Stimulated activated CD8-positive, alpha-beta memory T cell treated with anti-CD3 and anti-CD28 coated beads, Interleukin-4, amount 100 ng/mL, for 1 hour (primary cell): ENCODE measurements around the gene GHR.

Experiments used
- DNase-seq, 2 donors: peaks; one replicate each; pipeline ENCODE4 v3.0.0-alpha.2; 2020; ENCODE audit warnings: low read depth in 2 of 2, low spot score in 1 of 2

The GHR gene

GRCh38 chr5:42515504-42515903 lies 92.3 kb downstream of the GHR start:
- DNase-seq: no peak

- DNase-seq: no peak
These were observed 93.2 kb downstream of the GHR start for GRCh38 chr5:42516282-42517042.

- DNase-seq: no peak
These were observed 93.9 kb downstream of the GHR start for GRCh38 chr5:42517164-42517563.

DNA sequence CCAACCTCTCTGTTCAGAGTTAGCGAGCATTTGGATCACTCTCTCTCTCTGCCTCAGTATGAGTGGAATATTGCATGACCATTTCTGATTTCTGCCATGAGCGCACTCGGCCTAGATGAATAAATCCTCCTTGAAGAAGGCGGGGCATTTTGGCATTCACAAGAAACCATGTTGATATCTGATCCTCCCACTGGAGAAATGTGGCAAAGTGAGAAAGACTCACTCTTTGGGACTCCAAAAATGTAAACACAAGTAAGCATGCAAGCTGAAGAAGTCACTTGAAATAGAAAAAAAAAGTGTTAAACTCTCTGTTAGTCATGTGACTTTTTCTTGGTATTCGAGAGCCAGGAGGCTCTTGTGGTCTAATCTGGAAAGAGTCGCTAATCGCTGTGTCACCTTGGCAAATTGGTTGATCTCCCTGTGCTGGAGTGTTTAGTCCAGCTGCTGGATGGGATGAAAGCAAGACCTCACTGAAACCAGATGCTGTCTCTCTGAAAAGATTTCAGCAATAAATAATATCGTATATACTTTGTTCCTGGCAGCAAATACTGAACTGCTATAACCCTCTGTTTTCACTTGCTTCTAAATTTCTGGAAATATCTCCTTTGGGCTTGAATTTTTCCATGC lies 95.5 kb downstream of the GHR start:
- no peak for DNase-seq

- no peak for DNase-seq
These were observed 97.0 kb downstream of the GHR start for GRCh38 chr5:42520203-42520602.

GRCh38 chr5:42520957-42521356 lies 97.7 kb downstream of the GHR start:
- DNase-seq: no peak

DNA sequence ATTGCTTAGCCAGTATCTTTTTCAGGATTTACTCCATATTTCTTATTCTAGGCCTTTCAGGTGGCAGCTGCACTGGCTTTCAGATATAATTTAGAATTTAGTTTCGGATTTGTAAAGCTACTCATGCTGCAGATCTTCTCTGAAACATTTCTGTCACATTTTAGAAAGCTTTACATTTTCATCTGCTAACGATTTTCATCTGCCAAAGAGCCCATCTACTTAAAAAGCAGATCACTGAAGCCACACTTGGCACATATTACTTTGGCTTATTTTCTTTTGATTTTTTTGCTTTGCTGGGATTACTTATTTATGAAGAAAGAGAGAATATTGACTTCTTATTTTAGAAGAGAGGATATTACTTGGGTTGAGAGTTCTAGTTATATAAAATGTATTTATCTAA lies 98.2 kb downstream of the GHR start:
- DNase-seq: no peak

DNA sequence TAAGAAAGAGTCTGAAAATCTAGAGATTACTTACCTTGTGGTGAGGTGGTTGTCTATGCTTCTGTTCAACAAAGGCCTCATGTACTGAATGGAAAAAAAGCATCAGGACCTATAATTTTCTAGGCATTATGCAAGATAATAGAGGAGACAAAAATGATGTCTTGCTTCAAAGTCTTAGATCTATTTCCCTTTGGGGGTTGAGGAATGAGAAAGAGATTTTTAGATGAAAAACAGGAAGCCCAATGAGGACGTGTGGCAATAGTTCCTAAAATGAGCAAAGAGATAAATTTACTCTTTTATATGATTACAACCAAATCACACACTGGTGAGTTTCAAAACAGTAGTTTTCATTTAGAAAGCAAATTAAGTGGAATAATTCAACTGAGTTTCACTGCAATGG lies 99.5 kb downstream of the GHR start:
- no peak for DNase-seq

DNA sequence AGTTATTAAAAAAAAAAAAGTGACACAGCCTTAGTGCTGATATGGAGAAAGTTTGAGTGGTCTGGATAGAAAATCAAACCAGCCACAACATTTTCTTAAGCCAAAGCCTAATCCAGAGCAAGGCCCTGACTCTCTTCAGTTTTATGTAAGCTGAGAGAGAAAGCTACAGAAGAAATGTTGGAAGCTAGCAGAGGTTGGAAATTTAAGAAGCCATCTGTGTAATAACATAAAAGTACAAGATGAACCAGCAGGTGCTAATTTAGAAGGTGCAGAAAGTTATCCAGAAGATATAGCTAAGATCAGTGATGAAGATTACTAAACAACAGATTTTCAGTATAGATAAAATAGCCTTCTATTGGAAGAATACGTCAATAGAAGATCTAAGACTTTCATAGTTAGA lies 102.9 kb downstream of the GHR start:
- no peak for DNase-seq

GRCh38 chr5:42531611-42532010 lies 108.4 kb downstream of the GHR start:
- no peak for DNase-seq

- no peak for DNase-seq
These were observed 118.9 kb downstream of the GHR start for GRCh38 chr5:42542106-42542505.

DNA sequence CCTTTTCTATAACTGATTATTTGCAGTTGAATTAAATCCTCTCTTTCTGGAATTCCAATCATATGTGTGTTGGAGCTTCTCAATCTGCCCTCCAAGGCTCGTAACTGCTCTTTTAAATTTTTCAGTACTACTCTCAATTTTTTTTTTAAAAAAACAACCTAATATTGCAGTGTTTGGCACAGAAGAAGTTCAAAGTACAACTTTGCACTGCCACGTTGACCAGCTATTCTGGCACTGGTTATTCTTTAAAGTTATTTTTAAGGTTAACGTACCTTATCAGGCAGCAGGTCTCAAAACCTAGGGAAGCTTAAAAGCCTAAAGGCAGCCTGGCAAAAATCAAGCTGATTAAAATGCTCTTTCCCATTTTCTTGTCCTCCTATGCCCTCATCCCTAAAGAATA lies 120.5 kb downstream of the GHR start:
- no peak for DNase-seq

DNA sequence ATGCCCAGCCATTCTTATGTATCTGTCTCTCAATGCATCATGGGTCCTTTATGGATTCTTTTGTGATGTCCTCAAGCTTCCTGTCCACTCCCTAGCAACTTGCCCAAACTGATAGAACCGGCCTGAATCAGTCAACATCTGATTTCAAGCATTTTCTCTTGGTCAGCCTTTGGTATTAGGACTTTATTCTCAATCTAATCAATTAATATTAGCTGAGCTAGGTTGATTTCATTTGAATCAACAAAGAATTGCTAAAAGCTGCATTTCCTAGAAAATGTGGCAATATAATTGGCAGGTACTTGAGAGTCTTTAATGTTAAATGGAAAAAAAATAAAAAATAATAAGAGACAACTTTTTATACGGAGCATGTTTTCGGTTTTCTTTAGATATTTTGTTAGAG lies 121.8 kb downstream of the GHR start:
- DNase-seq: no peak

- no peak for DNase-seq
These were observed 123.9 kb downstream of the GHR start for GRCh38 chr5:42547141-42547540.

GRCh38 chr5:42547894-42548293 lies 124.7 kb downstream of the GHR start:
- DNase-seq: no peak

- no peak for DNase-seq
These were observed 129.4 kb downstream of the GHR start for GRCh38 chr5:42552597-42552996.

DNA sequence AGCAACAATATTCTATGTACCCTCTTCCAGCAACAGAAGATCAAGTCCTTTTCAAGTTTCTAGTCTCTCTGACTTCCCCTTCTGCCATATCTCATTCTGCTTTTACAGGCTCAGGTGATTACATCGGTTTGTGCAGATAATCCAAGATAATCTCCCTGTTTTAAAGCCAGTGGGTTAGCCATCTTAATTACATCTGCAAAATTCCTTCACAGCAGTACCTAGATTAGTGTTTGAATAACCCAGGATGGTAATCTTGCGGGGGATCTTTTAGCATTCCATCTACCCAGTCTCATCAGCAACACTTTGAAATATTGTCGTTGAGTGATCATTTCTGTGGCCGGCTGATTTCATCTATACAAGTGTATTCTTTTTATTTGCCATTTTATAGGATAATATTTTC lies 130.2 kb downstream of the GHR start:
- no peak for DNase-seq

- DNase-seq: no peak
These were observed 131.8 kb downstream of the GHR start for GRCh38 chr5:42555010-42555409.

- DNase-seq: no peak
These were observed 132.6 kb downstream of the GHR start for GRCh38 chr5:42555797-42556196.

DNA sequence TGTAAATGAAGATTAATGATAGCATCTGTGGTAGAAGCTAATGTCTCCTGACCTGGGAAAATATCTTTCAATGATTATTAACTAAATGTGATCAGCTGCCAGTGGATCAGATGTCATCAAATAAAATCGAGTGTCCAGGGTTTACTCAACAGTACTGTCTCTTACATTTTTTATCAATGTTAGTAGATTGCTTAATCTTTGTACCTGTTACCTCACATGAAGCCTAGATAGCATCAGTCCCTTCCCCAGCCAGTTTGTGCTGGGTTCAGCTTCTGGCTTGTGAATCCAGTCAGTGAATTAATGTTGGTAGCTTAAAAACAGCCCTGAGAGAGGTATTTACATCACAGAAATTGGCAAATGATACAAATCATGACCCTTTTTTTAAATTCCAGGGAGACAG lies 134.4 kb downstream of the GHR start:
- DNase-seq: no peak

- DNase-seq: no peak
These were observed 138.4 kb downstream of the GHR start for GRCh38 chr5:42561656-42562055.

DNA sequence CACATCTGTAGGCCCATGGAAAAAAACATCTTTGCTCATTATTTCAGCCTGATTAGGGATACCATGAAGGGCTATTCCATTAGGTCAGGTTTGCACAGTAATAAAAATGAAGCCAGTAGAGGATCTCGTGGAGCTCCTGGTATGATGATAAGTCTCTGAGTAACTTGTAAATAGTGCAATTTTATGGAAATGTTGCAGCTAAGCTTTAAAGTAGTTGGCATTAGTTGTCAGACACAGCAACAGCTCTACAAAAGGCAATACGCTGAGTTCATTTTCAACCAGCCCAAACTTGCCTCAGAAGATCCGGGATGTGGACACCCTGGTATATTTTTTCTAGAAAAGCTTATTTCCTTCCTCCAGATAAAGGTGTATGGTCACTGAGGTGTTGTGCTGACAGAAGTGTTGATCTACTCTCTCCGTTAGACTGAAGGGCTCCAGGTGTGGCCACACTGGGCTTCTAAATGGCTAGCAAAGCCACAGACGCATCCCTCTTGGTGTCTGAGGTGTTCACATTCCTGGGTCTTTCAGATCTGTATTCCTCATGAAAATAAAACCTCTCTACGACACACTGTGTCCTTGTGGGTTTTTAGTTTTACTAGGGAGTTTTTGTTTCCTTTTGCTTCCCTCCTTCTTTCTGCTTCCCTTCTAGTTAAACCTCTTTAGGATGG lies 141.6 kb downstream of the GHR start:
- no peak for DNase-seq
